ENCODE results near the gene RALB.
A peak's percentile ranks its signal among the peaks of the same experiment; 100 is the strongest.

RALB gene

GRCh38 chr2:120289221-120289906, 36.7 kb downstream of the RALB start:
- intact Hi-C loops (cut with DNase I) = no loop called here
- peak in 5 of 10 donors; percentile 12 to 90 (median 55) for DNase-seq

GRCh38 chr2:120290737-120291136, 38.1 kb downstream of the RALB start:
- intact Hi-C loops (cut with DNase I) = no loop called here
- DNase-seq = no peak

- DNase-seq = no peak
- intact Hi-C loops (cut with DNase I) = no loop called here
These were observed 39.0 kb downstream of the RALB start for GRCh38 chr2:120291401-120292311.

- intact Hi-C loops (cut with DNase I) = no loop called here
- no peak for DNase-seq
These were observed 40.7 kb downstream of the RALB start for GRCh38 chr2:120293096-120294007.

GRCh38 chr2:120294008-120294340, 41.3 kb downstream of the RALB start:
- DNase-seq = no peak
- intact Hi-C loops (cut with DNase I) = no loop called here

GRCh38 chr2:120298173-120298835, 45.7 kb downstream of the RALB start:
- intact Hi-C loops (cut with DNase I) = no loop called here
- no peak for DNase-seq

- DNase-seq = no peak
- intact Hi-C loops (cut with DNase I) = no loop called here
These were observed 46.4 kb downstream of the RALB start for GRCh38 chr2:120299004-120299403.

- intact Hi-C loops (cut with DNase I) = no loop called here
- DNase-seq = no peak
These were observed 46.9 kb downstream of the RALB start for GRCh38 chr2:120299561-120299960.

- intact Hi-C loops (cut with DNase I) = no loop called here
- peak in 1 of 10 donors; percentile 55 for DNase-seq
These were observed 47.7 kb downstream of the RALB start for GRCh38 chr2:120300385-120300784.

- no peak for DNase-seq
- intact Hi-C loops (cut with DNase I) = no loop called here
These were observed 48.6 kb downstream of the RALB start for GRCh38 chr2:120301284-120301683.

- intact Hi-C loops (cut with DNase I) = no loop called here
- DNase-seq = no peak
These were observed 49.6 kb downstream of the RALB start for GRCh38 chr2:120302301-120302700.

- intact Hi-C loops (cut with DNase I) = no loop called here
- peak in 1 of 10 donors; percentile 47 for DNase-seq
These were observed 50.5 kb downstream of the RALB start for GRCh38 chr2:120303177-120303576.

- peak in 3 of 10 donors; percentile 47 to 62 (median 58) for DNase-seq
- intact Hi-C loops (cut with DNase I) = no loop called here
These were observed 52.6 kb downstream of the RALB start for GRCh38 chr2:120305296-120305695.

- peak in 1 of 10 donors; percentile 55 for DNase-seq
- intact Hi-C loops (cut with DNase I) = no loop called here
These were observed 53.4 kb downstream of the RALB start for GRCh38 chr2:120305937-120306490.

GRCh38 chr2:120307482-120307881, 54.8 kb downstream of the RALB start:
- DNase-seq = peak in 2 of 10 donors; percentile 8 to 52
- intact Hi-C loops (cut with DNase I) = no loop called here

GRCh38 chr2:120308038-120308910, 55.6 kb downstream of the RALB start:
- intact Hi-C loops (cut with DNase I) = no loop called here
- peak in 2 of 10 donors; percentile 35 to 70 for DNase-seq

GRCh38 chr2:120310136-120310535, 57.5 kb downstream of the RALB start:
- DNase-seq = peak in 2 of 10 donors; percentile 13 to 28
- intact Hi-C loops (cut with DNase I) = loop anchor here (5.0 kb wide), 1 partner anchor 133 kb away; no protein-coding TSS in a partner anchor

GRCh38 chr2:120310841-120311240, 58.2 kb downstream of the RALB start:
- peak in 3 of 10 donors; percentile 18 to 71 (median 58) for DNase-seq

GRCh38 chr2:120312076-120312475, 59.4 kb downstream of the RALB start:
- peak in 2 of 10 donors; percentile 44 to 66 for DNase-seq
- intact Hi-C loops (cut with DNase I) = loop anchor here (2.0 to 5.0 kb wide), 2 partner anchors 135 to 203 kb away; no protein-coding TSS in a partner anchor

More at GRCh38 chr2:120310841-120311240, 58.2 kb downstream of the RALB start:
- intact Hi-C loops (cut with DNase I) = loop anchor here (5.0 kb wide), 1 partner anchor 134 kb away; no protein-coding TSS in a partner anchor
